ENCODE results near the gene GLOD4.
A peak's percentile ranks its signal among the peaks of the same experiment; 100 is the strongest.
"Not testable (repeated sequence)": the region's sequence is repeated elsewhere in the genome, so short reads cannot be mapped to it uniquely, and the experiment has no call there.

Gene GLOD4

DNA sequence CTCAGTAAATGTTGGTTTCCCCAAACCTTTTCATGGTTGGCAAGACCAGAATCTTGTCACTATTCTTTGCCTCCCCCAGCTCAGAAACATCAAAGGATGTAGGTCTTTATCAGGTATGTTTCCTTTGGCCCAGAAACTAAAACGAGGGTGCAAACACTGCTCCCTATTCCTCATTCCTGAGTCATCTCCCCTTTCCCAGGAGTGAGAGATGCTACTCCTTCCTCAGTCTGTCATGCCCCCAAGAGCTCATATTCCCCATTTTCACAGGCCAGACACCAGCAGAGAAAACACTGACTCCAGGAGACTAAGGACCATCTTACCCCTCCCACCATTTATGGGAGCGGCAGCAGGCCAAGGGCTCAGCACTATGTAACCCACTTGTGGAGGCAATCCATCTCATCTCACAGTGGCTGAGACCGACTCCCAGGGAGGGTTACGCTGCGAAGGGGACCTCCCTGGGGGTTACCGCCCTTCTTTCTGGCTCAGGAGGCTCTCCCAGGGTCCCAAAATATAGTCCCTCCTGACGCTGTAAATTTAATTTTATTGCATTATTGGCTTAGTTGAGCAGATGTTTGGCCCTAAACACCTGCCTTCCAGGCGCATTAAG, 31.5 kb downstream of the GLOD4 start:
- Histone ChIP-seq H3K79me2 (ENCODE audit: control insufficient read depth, insufficient read depth, low read length, unreplicated experiment) (peaks cover 55% of the 10 kb centered on the region), H3K27ac (ENCODE audit: low read depth, low read length) (no peak overlapping the region)

DNA sequence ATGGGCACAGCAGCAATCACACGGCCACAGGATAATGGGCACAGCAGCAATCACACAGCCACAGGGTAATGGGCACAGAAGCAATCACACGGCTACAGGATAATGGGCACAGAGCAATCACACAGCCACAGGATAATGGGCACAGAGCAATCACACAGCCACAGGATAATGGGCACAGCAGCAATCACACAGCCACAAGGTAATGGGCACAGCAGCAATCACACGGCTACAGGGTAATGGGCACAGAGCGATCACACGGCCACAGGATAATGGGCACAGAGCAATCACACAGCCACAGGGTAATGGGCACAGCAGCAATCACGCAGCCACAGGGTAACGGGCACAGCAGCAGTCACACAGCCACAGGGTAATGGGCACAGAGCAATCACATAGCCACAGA, 32.7 kb downstream of the GLOD4 start:
- H3K4me1 ChIP-seq (ENCODE audit: control insufficient read depth, insufficient read depth, low read length, unreplicated experiment); H2AFZ ChIP-seq (ENCODE audit: low read length, unreplicated experiment); H3K27ac ChIP-seq (ENCODE audit: low read depth, low read length); H3K27me3 ChIP-seq (ENCODE audit: insufficient read depth, low read length); H3K4me3 ChIP-seq (ENCODE audit: low read depth, low read length): not testable (repeated sequence)
- peaks cover 65% of the 10 kb centered on the region for H3K79me2 ChIP-seq (ENCODE audit: control insufficient read depth, insufficient read depth, low read length, unreplicated experiment)
- peaks cover 44% of the 10 kb centered on the region for H3K36me3 ChIP-seq (ENCODE audit: insufficient read depth, low read length)

More for the DNA sequence above, 31.5 kb downstream of the GLOD4 start:
- no peaks in the 10 kb centered on the region for H3K27me3 ChIP-seq (ENCODE audit: insufficient read depth, low read length)
- no peak overlapping the region for H2AFZ ChIP-seq (ENCODE audit: low read length, unreplicated experiment)
- peak overlapping the region; percentile 98 for H3K4me3 ChIP-seq (ENCODE audit: low read depth, low read length)
- H3K4me1 ChIP-seq (ENCODE audit: control insufficient read depth, insufficient read depth, low read length, unreplicated experiment) = peaks cover 9% of the 10 kb centered on the region
- peaks cover 38% of the 10 kb centered on the region for H3K36me3 ChIP-seq (ENCODE audit: insufficient read depth, low read length)

DNA sequence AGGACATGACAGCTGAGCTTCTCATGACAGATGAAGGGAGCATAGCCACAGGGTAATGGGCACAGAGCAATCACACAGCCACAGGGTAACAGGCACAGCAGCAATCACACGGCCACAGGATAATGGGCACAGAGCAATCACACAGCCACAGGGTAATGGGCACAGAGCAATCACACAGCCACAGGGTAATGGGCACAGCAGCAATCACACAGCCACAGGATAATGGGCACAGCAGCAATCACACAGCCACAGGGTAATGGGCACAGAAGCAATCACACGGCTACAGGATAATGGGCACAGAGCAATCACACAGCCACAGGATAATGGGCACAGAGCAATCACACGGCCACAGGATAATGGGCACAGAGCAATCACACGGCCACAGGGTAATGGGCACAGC, 33.5 kb downstream of the GLOD4 start:
- H3K4me1 ChIP-seq (ENCODE audit: control insufficient read depth, insufficient read depth, low read length, unreplicated experiment); H2AFZ ChIP-seq (ENCODE audit: low read length, unreplicated experiment); H3K27ac ChIP-seq (ENCODE audit: low read depth, low read length); H3K4me3 ChIP-seq (ENCODE audit: low read depth, low read length); H3K27me3 ChIP-seq (ENCODE audit: insufficient read depth, low read length): not testable (repeated sequence)
- H3K36me3 ChIP-seq (ENCODE audit: insufficient read depth, low read length) = peaks cover 52% of the 10 kb centered on the region
- H3K79me2 ChIP-seq (ENCODE audit: control insufficient read depth, insufficient read depth, low read length, unreplicated experiment) = peaks cover 71% of the 10 kb centered on the region

DNA sequence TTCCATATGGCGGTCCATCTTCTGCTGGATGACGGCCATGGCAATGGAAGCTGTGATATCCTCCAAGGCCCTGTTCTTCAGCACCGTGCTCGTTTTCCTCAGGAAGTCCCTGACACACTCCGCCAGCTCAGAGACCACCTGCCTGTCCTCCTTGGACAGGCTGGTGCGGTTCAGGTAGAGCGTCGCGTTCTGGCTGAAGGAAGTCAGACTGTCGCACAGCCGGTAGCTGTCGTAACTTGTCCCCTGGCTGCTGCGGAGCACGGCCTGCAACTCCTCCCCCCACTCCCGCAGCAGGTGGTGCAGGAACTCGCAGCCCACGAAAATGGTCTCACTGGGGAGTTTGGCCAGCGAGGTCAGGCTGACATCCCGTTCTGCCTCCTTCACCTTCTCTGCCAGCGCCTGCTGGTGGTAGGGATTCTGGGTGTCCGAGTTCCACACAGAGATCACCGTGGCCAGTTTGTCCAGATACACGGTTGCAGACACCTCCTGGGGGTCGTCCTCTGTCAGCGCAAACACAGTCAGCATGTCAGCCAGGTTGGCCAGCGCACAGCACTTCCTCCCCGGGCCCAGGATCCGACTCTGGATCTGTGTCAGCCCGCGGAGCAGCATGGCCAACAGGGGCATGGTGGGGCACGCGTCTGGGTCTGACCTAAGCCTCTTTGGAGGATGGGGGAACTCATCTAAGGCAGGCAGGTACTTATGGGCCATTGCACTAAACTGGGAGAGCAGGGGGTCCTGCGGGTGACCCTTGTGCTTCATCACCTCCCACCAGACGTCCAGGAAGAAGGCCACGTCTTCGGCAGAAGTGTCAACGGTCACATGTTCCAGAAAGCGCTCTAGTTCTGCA, 35.1 kb downstream of the GLOD4 start:
- no peak overlapping the region for H3K4me3 ChIP-seq (ENCODE audit: low read depth, low read length)
- H3K4me1 ChIP-seq (ENCODE audit: control insufficient read depth, insufficient read depth, low read length, unreplicated experiment) = peaks cover 9% of the 10 kb centered on the region
- H3K27me3 ChIP-seq (ENCODE audit: insufficient read depth, low read length) = no peaks in the 10 kb centered on the region
- H3K79me2 ChIP-seq (ENCODE audit: control insufficient read depth, insufficient read depth, low read length, unreplicated experiment) = peaks cover 76% of the 10 kb centered on the region
- no peak overlapping the region for H3K27ac ChIP-seq (ENCODE audit: low read depth, low read length)
- H3K36me3 ChIP-seq (ENCODE audit: insufficient read depth, low read length) = peaks cover 59% of the 10 kb centered on the region
- H2AFZ ChIP-seq (ENCODE audit: low read length, unreplicated experiment) = no peak overlapping the region

DNA sequence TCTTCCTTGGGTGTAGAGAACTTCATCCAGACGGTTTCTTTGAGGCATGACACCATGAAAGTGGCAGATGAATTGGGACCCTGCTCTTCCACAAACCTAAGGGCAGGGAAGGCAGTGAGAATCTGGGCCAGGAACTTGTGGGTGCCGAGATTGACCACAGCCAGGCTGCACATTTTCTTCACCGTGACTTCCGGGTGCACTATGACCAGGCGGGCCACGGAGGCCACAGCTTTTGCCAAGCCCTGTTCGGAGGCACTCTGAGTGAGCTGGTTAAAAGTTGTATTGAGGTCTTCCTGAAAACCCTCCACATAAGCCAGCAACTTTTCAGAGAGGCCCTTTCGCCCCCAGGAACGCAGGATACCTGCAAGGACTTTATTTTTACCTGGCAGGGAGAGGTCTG, 35.9 kb downstream of the GLOD4 start:
- Histone ChIP-seq H3K27me3 (ENCODE audit: insufficient read depth, low read length) (no peaks in the 10 kb centered on the region), H3K79me2 (ENCODE audit: control insufficient read depth, insufficient read depth, low read length, unreplicated experiment) (peaks cover 68% of the 10 kb centered on the region), H2AFZ (ENCODE audit: low read length, unreplicated experiment) (no peak overlapping the region), H3K36me3 (ENCODE audit: insufficient read depth, low read length) (peaks cover 64% of the 10 kb centered on the region), H3K4me3 (ENCODE audit: low read depth, low read length) (no peak overlapping the region), H3K4me1 (ENCODE audit: control insufficient read depth, insufficient read depth, low read length, unreplicated experiment) (peaks cover 9% of the 10 kb centered on the region), H3K27ac (ENCODE audit: low read depth, low read length) (no peak overlapping the region)

DNA sequence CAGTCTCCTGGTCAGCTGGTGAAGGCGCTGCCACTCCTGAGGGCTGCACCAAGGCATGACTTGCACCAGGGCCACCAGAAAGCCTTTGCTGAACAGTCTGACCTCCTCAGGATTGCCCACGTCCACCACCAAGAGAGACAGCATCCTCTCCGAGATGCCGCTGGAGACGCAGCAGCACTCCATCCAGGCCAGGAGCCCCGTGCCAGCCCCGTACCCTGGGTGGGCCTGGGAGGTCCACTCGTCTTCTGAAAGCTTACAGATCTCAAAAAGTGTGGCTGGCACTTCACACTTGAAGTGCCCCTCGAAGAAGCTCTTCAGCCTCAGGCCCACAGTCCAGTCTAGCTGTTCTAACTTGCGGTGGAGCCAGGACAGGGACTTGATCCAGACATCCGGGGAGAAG, 36.7 kb downstream of the GLOD4 start:
- peaks cover 60% of the 10 kb centered on the region for H3K79me2 ChIP-seq (ENCODE audit: control insufficient read depth, insufficient read depth, low read length, unreplicated experiment)
- H3K27ac ChIP-seq (ENCODE audit: low read depth, low read length) = no peak overlapping the region
- no peak overlapping the region for H2AFZ ChIP-seq (ENCODE audit: low read length, unreplicated experiment)
- H3K27me3 ChIP-seq (ENCODE audit: insufficient read depth, low read length) = no peaks in the 10 kb centered on the region
- H3K4me3 ChIP-seq (ENCODE audit: low read depth, low read length) = no peak overlapping the region
- H3K4me1 ChIP-seq (ENCODE audit: control insufficient read depth, insufficient read depth, low read length, unreplicated experiment) = peaks cover 3% of the 10 kb centered on the region
- peaks cover 70% of the 10 kb centered on the region for H3K36me3 ChIP-seq (ENCODE audit: insufficient read depth, low read length)

DNA sequence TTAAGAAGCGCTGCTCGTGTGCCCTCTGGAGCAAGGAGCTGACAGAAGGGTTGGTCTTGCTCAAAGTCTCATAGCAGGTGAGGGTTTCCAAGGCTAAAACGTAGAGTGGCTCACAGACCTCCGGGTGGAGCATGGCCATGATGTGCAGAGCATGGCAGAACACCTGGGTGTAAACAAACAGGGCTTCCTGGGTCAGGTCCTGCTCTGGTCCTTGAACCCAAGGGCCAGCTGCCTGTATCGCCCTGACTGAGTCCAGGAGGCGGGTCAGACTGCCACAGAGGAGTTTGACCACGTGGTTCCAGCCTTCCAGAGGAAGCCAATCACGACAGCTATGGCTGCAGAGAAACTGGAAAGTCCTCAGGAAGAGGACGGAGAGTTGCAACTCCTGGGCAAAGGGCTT, 37.1 kb downstream of the GLOD4 start:
- H3K4me3 ChIP-seq (ENCODE audit: low read depth, low read length) = no peak overlapping the region
- H3K27ac ChIP-seq (ENCODE audit: low read depth, low read length) = no peak overlapping the region
- peaks cover 55% of the 10 kb centered on the region for H3K79me2 ChIP-seq (ENCODE audit: control insufficient read depth, insufficient read depth, low read length, unreplicated experiment)
- no peak overlapping the region for H2AFZ ChIP-seq (ENCODE audit: low read length, unreplicated experiment)
- no peaks in the 10 kb centered on the region for H3K4me1 ChIP-seq (ENCODE audit: control insufficient read depth, insufficient read depth, low read length, unreplicated experiment)
- H3K27me3 ChIP-seq (ENCODE audit: insufficient read depth, low read length) = no peaks in the 10 kb centered on the region
- peaks cover 68% of the 10 kb centered on the region for H3K36me3 ChIP-seq (ENCODE audit: insufficient read depth, low read length)

DNA sequence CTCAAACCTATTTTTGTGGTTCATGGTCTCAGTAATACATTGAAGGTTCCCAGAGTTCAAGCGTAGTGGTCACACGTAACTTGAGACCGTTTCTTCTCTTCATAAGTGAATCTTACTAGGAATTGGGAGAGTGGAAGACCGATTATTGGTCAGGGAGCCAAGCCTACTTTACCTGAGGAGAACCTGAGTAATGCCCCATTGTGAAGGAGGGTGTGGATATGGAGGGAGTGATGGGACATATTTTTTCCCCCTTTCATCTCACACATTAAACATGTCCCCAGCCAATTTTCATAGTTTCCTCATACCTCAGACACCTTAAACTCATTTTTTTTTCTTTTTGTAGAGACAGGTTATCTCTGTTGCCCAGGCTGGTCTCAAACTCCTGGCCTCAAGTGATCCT, 38.9 kb downstream of the GLOD4 start:
- Histone ChIP-seq H3K79me2 (ENCODE audit: control insufficient read depth, insufficient read depth, low read length, unreplicated experiment) (peaks cover 45% of the 10 kb centered on the region), H3K4me1 (ENCODE audit: control insufficient read depth, insufficient read depth, low read length, unreplicated experiment) (no peaks in the 10 kb centered on the region), H3K36me3 (ENCODE audit: insufficient read depth, low read length) (peaks cover 62% of the 10 kb centered on the region), H3K27me3 (ENCODE audit: insufficient read depth, low read length) (no peaks in the 10 kb centered on the region), H2AFZ (ENCODE audit: low read length, unreplicated experiment) (no peak overlapping the region), H3K27ac (ENCODE audit: low read depth, low read length) (no peak overlapping the region), H3K4me3 (ENCODE audit: low read depth, low read length) (no peak overlapping the region)

DNA sequence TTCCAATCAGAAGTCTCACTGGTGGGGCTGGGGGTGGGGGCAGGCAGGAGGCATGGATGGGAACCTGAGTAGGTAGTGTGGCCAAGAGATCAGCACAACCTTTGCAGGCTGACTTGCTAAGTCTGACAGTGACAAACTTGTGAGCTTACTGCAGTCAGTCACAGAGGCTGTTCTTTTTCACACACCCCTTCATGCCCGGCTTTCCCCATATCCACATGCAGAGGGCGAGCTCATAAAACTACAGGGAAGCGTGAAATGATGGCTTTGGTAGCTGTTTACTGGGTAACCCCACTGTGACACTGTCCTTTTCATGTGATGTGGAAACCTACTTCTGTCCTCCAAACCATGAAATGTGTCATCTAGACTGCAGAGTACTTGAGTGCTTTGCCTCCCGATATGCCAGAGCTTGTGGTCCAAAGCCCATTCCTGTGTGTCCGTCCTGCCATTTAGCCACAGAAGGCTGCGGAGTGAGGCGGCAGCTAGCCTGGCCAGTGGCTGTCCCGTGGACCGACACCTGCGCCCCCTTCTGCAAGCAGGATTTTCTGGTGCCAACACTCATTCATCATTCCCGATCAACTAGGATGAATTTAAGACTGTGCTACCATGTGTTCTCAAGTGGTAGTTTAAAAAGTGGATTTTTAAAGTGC, 39.8 kb downstream of the GLOD4 start:
- Histone ChIP-seq H3K4me1 (ENCODE audit: control insufficient read depth, insufficient read depth, low read length, unreplicated experiment) (no peaks in the 10 kb centered on the region), H3K4me3 (ENCODE audit: low read depth, low read length) (no peak overlapping the region), H3K79me2 (ENCODE audit: control insufficient read depth, insufficient read depth, low read length, unreplicated experiment) (peaks cover 37% of the 10 kb centered on the region), H3K27me3 (ENCODE audit: insufficient read depth, low read length) (no peaks in the 10 kb centered on the region), H2AFZ (ENCODE audit: low read length, unreplicated experiment) (no peak overlapping the region), H3K36me3 (ENCODE audit: insufficient read depth, low read length) (peaks cover 54% of the 10 kb centered on the region), H3K27ac (ENCODE audit: low read depth, low read length) (no peak overlapping the region)

DNA sequence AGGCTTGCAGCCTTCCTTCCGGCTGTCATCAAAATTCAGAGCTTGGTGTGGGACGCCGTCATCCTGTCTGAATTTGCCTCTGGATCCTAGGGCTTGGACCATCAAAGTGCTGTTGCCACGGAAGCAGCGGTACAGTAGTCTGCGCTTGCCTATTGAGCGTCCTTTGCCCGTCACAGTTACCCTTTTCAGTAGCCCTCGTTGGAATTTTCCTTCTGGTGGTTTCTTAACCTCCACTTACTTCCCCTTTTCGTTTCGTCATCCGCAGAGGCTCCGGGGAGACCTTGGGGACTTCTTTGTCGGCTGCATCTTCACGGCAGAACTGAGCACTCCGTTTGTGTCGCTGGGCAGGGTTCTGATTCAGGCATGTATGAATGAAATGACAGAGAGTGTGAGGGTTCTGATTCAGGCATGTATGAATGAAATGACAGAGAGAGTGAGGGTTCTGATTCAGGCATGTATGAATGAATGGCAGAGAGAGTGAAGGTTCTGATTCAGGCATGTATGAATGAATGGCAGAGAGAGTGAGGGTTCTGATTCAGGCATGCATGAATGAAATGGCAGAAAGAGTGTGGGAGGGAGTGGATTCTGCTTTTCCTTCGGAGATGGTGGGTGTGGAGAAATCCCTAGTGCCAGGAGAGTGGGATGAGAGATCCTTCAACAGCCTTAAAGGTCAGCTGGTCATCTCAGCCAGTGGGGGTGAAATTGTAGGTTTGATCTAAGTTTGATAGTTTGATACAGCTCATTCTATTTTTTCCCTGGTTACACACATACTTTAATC, 41.7 kb downstream of the GLOD4 start:
- peaks cover 48% of the 10 kb centered on the region for H3K36me3 ChIP-seq (ENCODE audit: insufficient read depth, low read length)
- no peaks in the 10 kb centered on the region for H3K4me1 ChIP-seq (ENCODE audit: control insufficient read depth, insufficient read depth, low read length, unreplicated experiment)
- no peak overlapping the region for H3K4me3 ChIP-seq (ENCODE audit: low read depth, low read length)
- H2AFZ ChIP-seq (ENCODE audit: low read length, unreplicated experiment) = no peak overlapping the region
- H3K27ac ChIP-seq (ENCODE audit: low read depth, low read length) = no peak overlapping the region
- H3K79me2 ChIP-seq (ENCODE audit: control insufficient read depth, insufficient read depth, low read length, unreplicated experiment) = peaks cover 38% of the 10 kb centered on the region
- H3K27me3 ChIP-seq (ENCODE audit: insufficient read depth, low read length) = no peaks in the 10 kb centered on the region

Data from ACC112 (cell line).